ENCODE results near the gene GALT. TPM values are rescaled to one million over a fixed set of nuclear protein-coding genes. Genes with fewer than 3 reads are reported as not detected.

Gene GALT
- total RNA-seq, 1 donor from 2014 or later, result 32.1 TPM

DNA sequence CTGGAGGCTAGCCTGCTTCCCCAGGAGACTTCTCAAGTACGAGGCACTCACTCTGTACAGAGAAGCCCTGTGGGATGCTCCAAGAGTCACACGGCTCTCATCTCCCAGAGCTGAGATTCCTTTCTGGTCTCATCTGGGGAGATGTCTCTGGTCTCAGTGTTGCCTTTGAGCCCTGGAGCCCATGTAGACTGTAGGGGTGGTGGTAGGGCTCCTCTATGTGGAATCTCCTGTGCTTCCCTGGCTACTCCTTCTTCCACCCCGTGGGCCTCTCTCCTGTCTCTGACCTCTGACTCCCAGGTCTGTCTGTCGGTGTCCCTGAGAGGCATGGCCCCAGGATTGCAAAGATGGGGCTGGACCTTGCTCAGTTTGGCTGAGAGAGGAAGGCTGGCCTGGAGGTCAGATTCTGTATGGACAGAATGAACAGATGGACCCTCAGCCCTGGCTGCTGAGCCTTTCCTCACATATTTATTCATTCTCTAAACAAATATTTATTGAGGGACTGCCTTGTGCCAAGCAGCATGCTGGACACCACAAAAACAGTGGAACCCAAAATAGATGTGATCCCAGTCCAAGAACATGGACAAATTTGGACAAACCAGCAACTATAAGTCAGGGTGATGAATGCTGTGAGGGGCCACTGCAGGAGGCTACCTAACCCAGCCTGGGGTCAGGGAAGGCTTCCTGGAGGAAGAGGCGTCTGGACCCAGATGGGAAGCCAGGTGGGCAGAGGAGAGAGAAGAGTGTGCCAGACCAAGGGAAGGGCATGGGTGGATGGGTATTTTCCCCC lies 42.0 kb downstream of the GALT start:
- TF ChIP-seq EZH2 (IDR thresholded peaks at IDR 0.05) (no peak), EZH2phosphoT487 (IDR thresholded peaks at IDR 0.05) (no peak)
- TF ChIP-seq, protein P1, sequence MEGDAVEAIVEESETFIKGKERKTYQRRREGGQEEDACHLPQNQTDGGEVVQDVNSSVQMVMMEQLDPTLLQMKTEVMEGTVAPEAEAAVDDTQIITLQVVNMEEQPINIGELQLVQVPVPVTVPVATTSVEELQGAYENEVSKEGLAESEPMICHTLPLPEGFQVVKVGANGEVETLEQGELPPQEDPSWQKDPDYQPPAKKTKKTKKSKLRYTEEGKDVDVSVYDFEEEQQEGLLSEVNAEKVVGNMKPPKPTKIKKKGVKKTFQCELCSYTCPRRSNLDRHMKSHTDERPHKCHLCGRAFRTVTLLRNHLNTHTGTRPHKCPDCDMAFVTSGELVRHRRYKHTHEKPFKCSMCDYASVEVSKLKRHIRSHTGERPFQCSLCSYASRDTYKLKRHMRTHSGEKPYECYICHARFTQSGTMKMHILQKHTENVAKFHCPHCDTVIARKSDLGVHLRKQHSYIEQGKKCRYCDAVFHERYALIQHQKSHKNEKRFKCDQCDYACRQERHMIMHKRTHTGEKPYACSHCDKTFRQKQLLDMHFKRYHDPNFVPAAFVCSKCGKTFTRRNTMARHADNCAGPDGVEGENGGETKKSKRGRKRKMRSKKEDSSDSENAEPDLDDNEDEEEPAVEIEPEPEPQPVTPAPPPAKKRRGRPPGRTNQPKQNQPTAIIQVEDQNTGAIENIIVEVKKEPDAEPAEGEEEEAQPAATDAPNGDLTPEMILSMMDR (IDR thresholded peaks at IDR 0.05), result no peak
- Histone ChIP-seq H3K79me2 (ENCODE audit: low read depth) (no peaks in the 10 kb centered on the region), H3K27ac (no peak overlapping the region), H3K9ac (no peak overlapping the region), H3F3A (ENCODE audit: low read depth) (no peaks in the 10 kb centered on the region), H3K4me3 (no peak overlapping the region), H3K27me3 (no peaks in the 10 kb centered on the region), H3K4me1 (peaks cover 4% of the 10 kb centered on the region), H4K20me1 (ENCODE audit: low read depth) (no peaks in the 10 kb centered on the region), H3K36me3 (no peaks in the 10 kb centered on the region), H3K4me2 (no peak overlapping the region), H2AFZ (replicated peaks) (no peak overlapping the region), H3K9me3 (ENCODE audit: low read depth) (no peaks in the 10 kb centered on the region)
- DNase-seq (ENCODE audit: low spot score), result no peak
- Mint-ChIP-seq H3K4me3 (no peak overlapping the region), H3K36me3 (peaks cover 1% of the 10 kb centered on the region), H3K4me1 (peaks cover 18% of the 10 kb centered on the region), H3K9me3 (no peaks in the 10 kb centered on the region), H3K27me3 (ENCODE audit: insufficient read depth, low read depth) (peaks cover 11% of the 10 kb centered on the region), H3K27ac (peak overlapping the region; percentile 79)

DNA sequence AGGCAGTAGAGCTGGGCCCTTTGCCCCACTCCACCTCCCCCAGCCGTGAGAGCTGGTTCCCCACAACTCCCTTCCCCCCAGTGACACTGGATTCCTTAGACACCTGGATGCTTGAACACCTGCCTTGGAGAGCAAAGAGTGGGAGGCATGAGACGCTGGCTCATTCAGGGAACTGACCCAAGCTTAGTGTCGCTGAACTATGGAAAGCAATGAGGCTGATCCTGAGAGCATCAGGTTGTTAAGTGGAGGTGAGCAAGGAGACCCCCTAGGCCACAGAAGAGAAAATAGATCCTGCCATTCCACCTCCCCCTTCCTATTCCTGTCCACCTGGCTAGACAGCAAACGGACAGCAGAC lies 42.6 kb downstream of the GALT start:
- no peaks in the 10 kb centered on the region for H3K79me2 ChIP-seq (ENCODE audit: low read depth)
- no peaks in the 10 kb centered on the region for H3K27me3 ChIP-seq
- H3K36me3 ChIP-seq, result no peaks in the 10 kb centered on the region
- peaks cover 4% of the 10 kb centered on the region for H3K36me3 Mint-ChIP-seq
- TF ChIP-seq EZH2 (IDR thresholded peaks at IDR 0.05) (no peak), EZH2phosphoT487 (IDR thresholded peaks at IDR 0.05) (no peak)
- TF ChIP-seq, protein P1 (IDR thresholded peaks at IDR 0.05), result no peak
- H3K27ac ChIP-seq, result no peak overlapping the region
- no peak overlapping the region for H3K27ac Mint-ChIP-seq
- no peak overlapping the region for H3K4me2 ChIP-seq
- peaks cover 3% of the 10 kb centered on the region for H3K9me3 Mint-ChIP-seq
- peaks cover 18% of the 10 kb centered on the region for H3K4me1 Mint-ChIP-seq
- H3K4me3 ChIP-seq, result no peak overlapping the region
- H3K4me3 Mint-ChIP-seq, result no peak overlapping the region
- no peak overlapping the region for H3K9ac ChIP-seq
- H3K4me1 ChIP-seq, result peaks cover 4% of the 10 kb centered on the region
- no peaks in the 10 kb centered on the region for H3F3A ChIP-seq (ENCODE audit: low read depth)
- no peak for DNase-seq (ENCODE audit: low spot score)
- no peaks in the 10 kb centered on the region for H4K20me1 ChIP-seq (ENCODE audit: low read depth)
- no peak overlapping the region for H2AFZ ChIP-seq (replicated peaks)
- H3K9me3 ChIP-seq (ENCODE audit: low read depth), result no peaks in the 10 kb centered on the region
- H3K27me3 Mint-ChIP-seq (ENCODE audit: insufficient read depth, low read depth), result peaks cover 11% of the 10 kb centered on the region

DNA sequence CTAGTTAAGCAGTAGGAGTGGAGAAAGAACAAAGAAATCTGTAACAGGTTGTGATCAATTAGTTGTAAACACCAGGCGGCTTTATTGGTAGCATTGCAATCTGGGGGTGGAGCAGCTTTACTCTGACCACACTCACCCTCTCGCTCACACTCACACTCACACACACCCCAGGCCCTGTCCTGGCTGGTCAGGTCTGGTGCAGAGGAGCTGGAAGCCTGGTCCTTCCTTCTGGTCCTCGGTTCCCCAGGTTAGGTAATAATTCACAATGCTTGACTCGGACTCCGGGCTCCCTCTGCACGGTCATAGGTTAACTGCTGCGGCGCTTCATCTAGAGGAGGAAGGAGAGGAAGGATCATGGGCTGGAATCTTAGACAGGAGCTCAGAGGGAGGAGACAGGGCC lies 43.0 kb downstream of the GALT start:
- no peak overlapping the region for H3K4me2 ChIP-seq
- H3K27ac ChIP-seq, result no peak overlapping the region
- H3K27ac Mint-ChIP-seq, result no peak overlapping the region

More for the DNA sequence above, 43.0 kb downstream of the GALT start:
- Mint-ChIP-seq H3K9me3 (peaks cover 3% of the 10 kb centered on the region), H3K4me3 (no peak overlapping the region), H3K36me3 (peaks cover 4% of the 10 kb centered on the region), H3K4me1 (peaks cover 18% of the 10 kb centered on the region), H3K27me3 (ENCODE audit: insufficient read depth, low read depth) (peaks cover 11% of the 10 kb centered on the region)
- H3F3A ChIP-seq (ENCODE audit: low read depth), result no peaks in the 10 kb centered on the region
- H4K20me1 ChIP-seq (ENCODE audit: low read depth), result no peaks in the 10 kb centered on the region
- no peaks in the 10 kb centered on the region for H3K79me2 ChIP-seq (ENCODE audit: low read depth)
- no peak for TF ChIP-seq EZH2 (IDR thresholded peaks at IDR 0.05)
- no peak for TF ChIP-seq EZH2phosphoT487 (IDR thresholded peaks at IDR 0.05)
- TF ChIP-seq, protein P1 (IDR thresholded peaks at IDR 0.05), result no peak
- no peak overlapping the region for H3K9ac ChIP-seq
- no peaks in the 10 kb centered on the region for H3K36me3 ChIP-seq
- no peaks in the 10 kb centered on the region for H3K27me3 ChIP-seq
- H2AFZ ChIP-seq (replicated peaks), result no peak overlapping the region
- H3K4me3 ChIP-seq, result no peak overlapping the region
- H3K4me1 ChIP-seq, result peaks cover 4% of the 10 kb centered on the region
- no peaks in the 10 kb centered on the region for H3K9me3 ChIP-seq (ENCODE audit: low read depth)
- no peak for DNase-seq (ENCODE audit: low spot score)

Data from neural progenitor cell (in vitro differentiated cells).